ENCODE measurements around the gene FXR2. TPM values are rescaled to one million over a fixed set of nuclear protein-coding genes. Genes with fewer than 3 reads are reported as not detected.

The FXR2 gene
- total RNA-seq, 4 donors from 2014 or later = 34.7 to 39.4 (median 36.7) TPM

DNA sequence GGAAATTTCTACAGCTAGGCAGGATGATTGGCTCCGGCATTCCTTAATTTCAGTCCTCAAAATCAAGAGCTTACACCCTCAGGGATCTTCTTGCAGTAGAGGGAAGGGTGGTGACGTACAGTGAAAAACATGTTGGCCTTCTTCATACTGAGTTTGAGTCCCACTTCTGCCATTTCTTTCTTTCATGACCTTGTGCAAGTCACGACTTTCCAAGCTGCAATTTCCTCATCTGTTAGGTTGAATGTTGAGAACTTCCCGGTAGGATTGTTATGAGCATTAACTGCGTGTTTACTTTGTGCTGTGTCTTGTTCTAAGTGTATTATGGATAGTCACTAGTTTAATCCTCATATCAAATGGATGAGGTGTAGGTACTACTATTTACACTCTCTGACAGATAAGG lies 45.1 kb downstream of the FXR2 start:
- H3K27ac ChIP-seq = no peak overlapping the region
- DNase-seq (ENCODE audit: low spot score in 2 of 2) = no peak
- H3K36me3 ChIP-seq = peaks cover 5 to 72% (median 17%) of the 10 kb centered on the region in 3 donors
- 82 to 85% methylated on average over 5 of the region's 5 CpGs for WGBS, 2 donors
- H3K4me1 ChIP-seq = peaks cover 0 to 29% (median 9%) of the 10 kb centered on the region in 4 donors
- H3K9me3 ChIP-seq = no peaks in the 10 kb centered on the region
- H3K27me3 ChIP-seq = no peaks in the 10 kb centered on the region
- no peak overlapping the region for H3K4me3 ChIP-seq
- TF ChIP-seq EP300 (IDR thresholded peaks at IDR 0.05) = no peak
- no peak for TF ChIP-seq CTCF (IDR thresholded peaks at IDR 0.05)
- no peak for TF ChIP-seq POLR2A (IDR thresholded peaks at IDR 0.05)

- Histone ChIP-seq H3K4me1 (peaks cover 0 to 63% (median 39%) of the 10 kb centered on the region in 4 donors), H3K4me3 (peak overlapping the region in 1 of 4 donors; percentile 88), H3K27ac (no peak overlapping the region), H3K9me3 (no peaks in the 10 kb centered on the region), H3K27me3 (no peaks in the 10 kb centered on the region), H3K36me3 (peaks cover 5 to 51% (median 10%) of the 10 kb centered on the region in 3 donors)
- WGBS, 2 donors = 83% methylated on average over 30 of the region's 30 CpGs
- DNase-seq (ENCODE audit: low spot score in 2 of 2) = no peak
- TF ChIP-seq POLR2A (IDR thresholded peaks at IDR 0.05) (no peak), EP300 (IDR thresholded peaks at IDR 0.05) (no peak), CTCF (IDR thresholded peaks at IDR 0.05) (no peak)
These were observed 51.4 kb downstream of the FXR2 start for GRCh38 chr17:7563115-7563869.

- H3K27me3 ChIP-seq = no peaks in the 10 kb centered on the region
- H3K9me3 ChIP-seq = no peaks in the 10 kb centered on the region
- H3K36me3 ChIP-seq = peaks cover 2 to 43% (median 10%) of the 10 kb centered on the region in 3 donors
- no peak for TF ChIP-seq POLR2A (IDR thresholded peaks at IDR 0.05)
- no peak for TF ChIP-seq EP300 (IDR thresholded peaks at IDR 0.05)
- TF ChIP-seq CTCF (IDR thresholded peaks at IDR 0.05) = no peak
- peak overlapping the region; percentile 71 to 88 (median 80) for H3K4me3 ChIP-seq
- WGBS, 2 donors = 1% methylated on average over 16 to 28 of the region's 28 CpGs
- DNase-seq (ENCODE audit: low spot score in 2 of 2) = no peak
- peaks cover 0 to 74% (median 49%) of the 10 kb centered on the region in 4 donors for H3K4me1 ChIP-seq
- H3K27ac ChIP-seq = peak overlapping the region; percentile 75 to 94 (median 92)
These were observed 52.5 kb downstream of the FXR2 start for GRCh38 chr17:7562208-7562605.

DNA sequence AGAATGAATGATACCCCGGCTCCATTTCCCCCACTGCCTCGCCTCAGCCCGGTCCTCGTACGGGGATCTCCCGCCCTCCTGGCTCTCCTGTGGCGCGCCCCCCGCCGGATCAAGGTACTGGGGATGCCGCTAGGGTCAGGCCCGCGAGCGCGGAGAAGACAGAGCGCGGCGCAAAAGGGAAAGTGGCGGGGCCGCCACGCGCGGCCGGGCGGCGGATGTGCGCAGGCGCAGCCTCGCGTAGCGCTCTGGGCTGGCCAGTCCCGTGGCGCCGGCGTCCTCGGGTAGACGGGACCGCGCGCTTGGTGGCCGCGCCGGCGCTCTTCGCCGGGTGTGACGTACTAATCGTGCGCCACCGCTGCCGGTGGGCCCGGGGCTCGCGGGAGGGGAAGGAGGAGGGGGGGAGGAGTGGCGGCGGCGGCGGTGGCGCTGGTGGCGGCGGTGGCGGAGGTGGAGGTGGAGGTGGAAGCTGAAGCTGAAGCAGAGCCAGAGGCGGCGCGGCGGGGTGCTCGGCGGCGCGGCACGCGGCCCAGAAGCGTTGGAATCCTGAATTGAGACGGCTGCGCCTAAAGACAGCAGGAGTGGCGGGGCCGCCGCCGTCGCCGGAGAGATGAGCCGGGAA lies 53.0 kb downstream of the FXR2 start, which contains the start of gene SENP3:
TSS of gene SENP3 (plus strand) at position 331 of the 619 bp plus-strand sequence. CDS start 1,158 bp downstream, outside the sequence.
- H3K27me3 ChIP-seq = no peaks in the 10 kb centered on the region
- H3K4me1 ChIP-seq = peaks cover 0 to 79% (median 54%) of the 10 kb centered on the region in 4 donors
- peaks cover 0 to 38% (median 10%) of the 10 kb centered on the region in 3 donors for H3K36me3 ChIP-seq
- H3K27ac ChIP-seq = peak within 1 kb of the TSS; percentile 92 to 94 (median 94)
- H3K4me3 ChIP-seq = peak within 1 kb of the TSS; percentile 71 to 88 (median 80)
- TF ChIP-seq EP300 (IDR thresholded peaks at IDR 0.05) = peak in 1 of 2 donors; percentile 83
- TF ChIP-seq POLR2A (IDR thresholded peaks at IDR 0.05) = peak; percentile 29 to 71
- TF ChIP-seq CTCF (IDR thresholded peaks at IDR 0.05) = no peak
- H3K9me3 ChIP-seq = no peaks in the 10 kb centered on the region
- WGBS, 2 donors = 1% methylated on average over 32 to 78 of the region's 82 CpGs
- peak; percentile 79 to 85 for DNase-seq (ENCODE audit: low spot score in 2 of 2)
